Thyroid gland (tissue), 4 donors: ENCODE results near the gene LMTK3. TPM values are rescaled to one million over a fixed set of nuclear protein-coding genes. Genes with fewer than 3 reads are reported as not detected.
"Not testable (repeated sequence)": the region's sequence is repeated elsewhere in the genome, so short reads cannot be mapped to it uniquely, and the experiment has no call there.

Experiments used
- DNase-seq, 2 donors: peaks; one replicate each; pipeline ENCODE4 v3.0.0-alpha.2; 2019
- H3K27ac ChIP-seq, 3 donors: fragments of 200-600 bp; sonication (generic); 1 replicate in 2 of 3; 2 replicates in 1 of 3; pipeline ENCODE4 v1.5.1; 2016 to 2019; ENCODE audit warnings: mild to moderate bottlenecking in 1 of 3, moderate library complexity in 1 of 3
- H3K27me3 ChIP-seq: fragments of 200-600 bp; sonication (generic); one replicate; pipeline ENCODE4 v1.5.1; 2019
- H3K36me3 ChIP-seq, 2 donors: fragments of 200-600 bp; sonication (generic); one replicate each; pipeline ENCODE4 v1.5.1; 2016 to 2019
- H3K4me1 ChIP-seq, 2 donors: fragments of 200-600 bp; sonication (generic); one replicate each; pipeline ENCODE4 v1.5.1; 2017 to 2019
- H3K4me3 ChIP-seq, 3 donors: fragments of 200-600 bp; sonication (generic); replicated peaks in 1 of 3; 1 replicate in 2 of 3; 2 replicates in 1 of 3; pipeline ENCODE4 v1.5.1; 2016; ENCODE audit warnings: mild to moderate bottlenecking in 1 of 3
- H3K9me3 ChIP-seq: fragments of 200-600 bp; sonication (generic); one replicate; pipeline ENCODE4 v1.5.1; 2017
- CTCF ChIP-seq, 6 experiments: fragments of 200-600 bp in 3 of 6; fragments of 450-650 bp in 3 of 6; sonication (generic) in 3 of 6; IDR thresholded peaks; one replicate each; pipeline ENCODE4 v1.5.1; 2016 to 2019; ENCODE audit warnings: antibody characterized with exemption in 6 of 6, mild to moderate bottlenecking in 2 of 6, inconsistent platforms in 1 of 6, moderate library complexity in 1 of 6
- POLR2A ChIP-seq, 2 donors: fragments of 450-650 bp; IDR thresholded peaks; one replicate each; pipeline ENCODE4 v1.6.1; 2017; ENCODE audit warnings: antibody characterized with exemption in 2 of 2, mild to moderate bottlenecking in 2 of 2, moderate library complexity in 1 of 2
- WGBS, 2 donors: methylation state at CpG; one replicate each; pipeline ENCODE4 v1.1.5; 2017; 5-methylcytosine and 5-hydroxymethylcytosine counted together
- intact Hi-C: fragments of 100-400 bp; cut with DNase I; formaldehyde crosslinking; loops from one replicate; pipeline ENCODE4 v1.15.1; 2023
- total RNA-seq, 4 donors: library from RNA; depleted of rRNA; stranded (reverse); fragments of >200 nt; gene quantifications; one replicate each; pipeline ENCODE4 v1.2.3, GENCODE V29; 2016

The LMTK3 gene
- total RNA-seq, 4 donors from 2014 or later, result 3.0 to 7.1 (median 4.6) TPM

GRCh38 chr19:48530066-48530720 is 18.6 kb upstream of the LMTK3 start:
- intact Hi-C loops, result no loop called here
- WGBS, 2 donors, result 69 to 70% methylated on average over 20 of the region's 20 CpGs
- no peak for DNase-seq
- Histone ChIP-seq H3K36me3 (no peaks in the 10 kb centered on the region), H3K27ac (no peak overlapping the region), H3K4me3 (no peak overlapping the region), H3K27me3 (no peaks in the 10 kb centered on the region), H3K9me3 (no peaks in the 10 kb centered on the region), H3K4me1 (no peaks in the 10 kb centered on the region)
- TF ChIP-seq CTCF (IDR thresholded peaks at IDR 0.05) (no peak), POLR2A (IDR thresholded peaks at IDR 0.05) (no peak)

- no peak for DNase-seq
- Histone ChIP-seq H3K9me3 (no peaks in the 10 kb centered on the region), H3K36me3 (no peaks in the 10 kb centered on the region), H3K4me1 (no peaks in the 10 kb centered on the region), H3K4me3 (no peak overlapping the region), H3K27me3 (no peaks in the 10 kb centered on the region), H3K27ac (no peak overlapping the region)
- TF ChIP-seq POLR2A (IDR thresholded peaks at IDR 0.05), result no peak
- TF ChIP-seq CTCF (IDR thresholded peaks at IDR 0.05), result no peak
- intact Hi-C loops, result no loop called here
- 92 to 100% methylated on average over 4 of the region's 4 CpGs for WGBS, 2 donors
Measured at GRCh38 chr19:48529156-48529555, 17.5 kb upstream of the LMTK3 start.

GRCh38 chr19:48524732-48525131 is 13.1 kb upstream of the LMTK3 start:
- TF ChIP-seq CTCF (IDR thresholded peaks at IDR 0.05) (no peak), POLR2A (IDR thresholded peaks at IDR 0.05) (no peak)
- Histone ChIP-seq H3K4me3 (no peak overlapping the region), H3K36me3 (no peaks in the 10 kb centered on the region), H3K4me1 (no peaks in the 10 kb centered on the region), H3K27ac (no peak overlapping the region), H3K9me3 (no peaks in the 10 kb centered on the region), H3K27me3 (no peaks in the 10 kb centered on the region)
- whole genome bisulfite sequencing, 2 donors, result 93 to 97% methylated on average over 5 of the region's 5 CpGs
- intact Hi-C loops, result no loop called here
- no peak for DNase-seq

- H3K36me3 ChIP-seq, result no peaks in the 10 kb centered on the region
- H3K4me1 ChIP-seq, result no peaks in the 10 kb centered on the region
- no peaks in the 10 kb centered on the region for H3K9me3 ChIP-seq
- no peak for DNase-seq
- 77 to 92% methylated on average over 2 of the region's 2 CpGs for WGBS, 2 donors
- intact Hi-C loops, result no loop called here
- H3K4me3 ChIP-seq, result no peak overlapping the region
- H3K27ac ChIP-seq, result no peak overlapping the region
- no peaks in the 10 kb centered on the region for H3K27me3 ChIP-seq
- no peak for TF ChIP-seq CTCF (IDR thresholded peaks at IDR 0.05)
- no peak for TF ChIP-seq POLR2A (IDR thresholded peaks at IDR 0.05)
Measured at GRCh38 chr19:48524221-48524620, 12.6 kb upstream of the LMTK3 start.

GRCh38 chr19:48520134-48520533 is 8.5 kb upstream of the LMTK3 start:
- intact Hi-C loops, result no loop called here
- no peaks in the 10 kb centered on the region for H3K36me3 ChIP-seq
- no peak overlapping the region for H3K4me3 ChIP-seq
- WGBS, 2 donors, result 71 to 81% methylated on average over 4 of the region's 4 CpGs
- H3K9me3 ChIP-seq, result no peaks in the 10 kb centered on the region
- no peaks in the 10 kb centered on the region for H3K27me3 ChIP-seq
- no peak overlapping the region for H3K27ac ChIP-seq
- DNase-seq, result no peak
- no peak for TF ChIP-seq POLR2A (IDR thresholded peaks at IDR 0.05)
- no peaks in the 10 kb centered on the region for H3K4me1 ChIP-seq

- intact Hi-C loops, DNase-seq, H3K9me3 ChIP-seq, H3K4me1 ChIP-seq, H3K36me3 ChIP-seq, H3K27ac ChIP-seq, H3K4me3 ChIP-seq, H3K27me3 ChIP-seq: not testable (repeated sequence)
- WGBS, 2 donors, result 87 to 90% methylated on average over 4 of the region's 4 CpGs
Measured at GRCh38 chr19:48519426-48519825, 7.8 kb upstream of the LMTK3 start.
